NOMO-1 (cell line): ENCODE data around the gene LRWD1.
"Not testable (repeated sequence)": the region's sequence is repeated elsewhere in the genome, so short reads cannot be mapped to it uniquely, and the experiment has no call there.

Source experiments
- DNase-seq, 2 experiments: peaks; one replicate each; lab custom pipeline; 2025; ENCODE audit not compliant: unreplicated experiment in 2 of 2; lab: John Stamatoyannopoulos, UW

The LRWD1 gene

DNA sequence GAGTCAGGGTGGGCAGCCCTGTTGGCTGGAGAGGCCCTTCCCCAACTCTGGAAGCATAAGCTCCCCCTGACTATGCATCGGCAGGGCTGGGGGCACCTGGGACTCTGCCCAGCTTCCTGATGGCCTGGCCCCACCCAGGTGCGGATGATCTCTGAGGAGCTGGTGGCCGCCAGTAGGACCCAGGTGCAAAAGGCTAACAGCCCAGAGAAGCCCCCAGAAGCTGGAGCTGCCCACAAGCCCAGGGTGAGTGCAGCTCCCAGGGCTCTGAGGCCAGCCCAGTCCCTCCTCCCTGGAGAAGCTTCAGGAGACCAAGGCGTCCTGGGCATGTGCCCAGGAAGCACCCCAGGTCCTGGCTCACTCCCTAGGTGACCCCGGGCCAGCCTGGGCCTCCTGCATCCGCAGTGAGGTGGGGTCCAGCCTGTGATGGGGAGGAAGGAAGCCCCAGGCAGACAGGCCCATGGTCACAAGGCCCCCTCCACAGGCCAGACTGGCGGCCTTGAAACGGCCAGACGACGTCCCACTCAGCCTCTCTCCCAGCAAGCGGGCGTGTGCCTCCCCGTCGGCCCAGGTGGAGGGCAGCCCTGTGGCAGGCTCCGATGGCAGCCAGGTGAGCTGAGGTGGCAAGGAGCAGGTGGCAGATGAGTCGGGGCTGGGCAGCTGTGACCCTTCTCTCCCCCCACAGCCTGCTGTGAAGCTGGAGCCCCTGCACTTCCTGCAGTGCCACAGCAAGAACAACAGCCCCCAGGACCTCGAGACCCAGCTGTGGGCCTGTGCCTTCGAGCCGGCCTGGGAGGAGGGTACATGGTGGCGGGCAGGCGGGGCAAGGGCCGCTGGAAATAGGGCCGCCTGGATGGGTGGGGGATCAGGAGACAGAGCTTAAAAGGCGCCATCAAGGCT is 3.0 kb downstream of the LRWD1 start:
- no peak for DNase-seq

DNA sequence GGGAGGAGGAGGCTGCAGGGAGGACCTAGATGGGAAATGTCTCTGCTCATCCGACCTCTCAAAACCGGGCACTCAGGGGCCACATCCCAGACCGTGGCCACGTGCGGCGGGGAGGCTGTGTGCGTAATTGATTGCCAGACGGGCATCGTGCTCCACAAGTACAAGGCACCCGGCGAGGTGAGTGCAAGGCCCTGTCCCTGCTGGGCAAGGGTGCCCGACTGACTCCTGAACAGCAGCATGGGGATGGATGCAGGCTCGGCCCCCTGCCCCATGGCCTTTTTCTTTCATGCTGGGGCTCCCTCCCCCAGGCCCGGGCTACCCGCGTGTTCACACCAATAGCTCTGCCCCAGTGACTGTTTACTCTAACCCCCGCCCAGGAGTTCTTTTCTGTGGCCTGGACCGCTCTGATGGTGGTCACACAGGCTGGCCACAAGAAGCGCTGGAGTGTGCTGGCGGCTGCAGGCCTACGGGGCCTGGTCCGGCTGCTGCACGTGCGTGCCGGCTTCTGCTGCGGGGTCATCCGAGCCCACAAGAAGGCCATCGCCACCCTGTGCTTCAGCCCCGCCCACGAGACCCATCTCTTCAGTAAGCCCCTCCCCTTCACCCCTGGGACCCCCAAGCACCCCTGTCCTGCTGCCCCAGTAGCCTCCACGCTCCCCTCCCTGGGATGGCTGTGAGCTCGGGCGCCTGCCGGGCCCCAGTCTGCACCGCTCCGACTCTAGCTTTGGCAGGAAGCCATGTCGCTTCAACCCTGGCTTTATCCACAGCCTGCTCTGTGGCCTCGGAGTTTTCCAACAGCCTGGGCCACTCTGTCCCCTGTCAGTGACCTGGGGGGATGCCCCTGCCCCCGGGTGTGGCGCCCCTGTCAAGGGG is 3.9 kb downstream of the LRWD1 start:
- DNase-seq: no peak

DNA sequence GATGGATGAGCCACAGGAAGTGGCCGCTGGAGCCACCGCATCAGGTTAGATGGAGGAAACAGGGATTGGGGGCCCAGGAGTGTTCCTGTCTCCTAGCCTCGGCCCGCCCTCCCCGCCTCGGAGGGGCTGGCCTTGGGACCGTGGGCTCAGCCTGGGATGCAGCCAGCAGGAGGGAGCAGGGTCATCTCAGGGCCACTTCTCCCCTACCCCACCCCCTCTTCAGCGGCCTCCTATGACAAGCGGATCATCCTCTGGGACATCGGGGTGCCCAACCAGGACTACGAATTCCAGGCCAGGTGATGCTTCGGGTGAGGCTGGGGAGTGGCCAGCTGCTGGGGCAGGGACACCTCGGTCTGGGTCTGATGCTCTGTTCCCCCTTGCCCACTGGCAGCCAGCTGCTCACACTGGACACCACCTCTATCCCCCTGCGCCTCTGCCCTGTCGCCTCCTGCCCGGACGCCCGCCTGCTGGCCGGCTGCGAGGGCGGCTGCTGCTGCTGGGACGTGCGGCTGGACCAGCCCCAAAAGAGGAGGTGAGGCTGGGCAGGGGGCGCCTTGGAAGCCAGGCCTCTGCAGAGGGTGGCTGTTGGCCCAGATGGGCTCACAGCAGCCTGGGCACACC is 4.7 kb downstream of the LRWD1 start:
- no peak for DNase-seq

DNA sequence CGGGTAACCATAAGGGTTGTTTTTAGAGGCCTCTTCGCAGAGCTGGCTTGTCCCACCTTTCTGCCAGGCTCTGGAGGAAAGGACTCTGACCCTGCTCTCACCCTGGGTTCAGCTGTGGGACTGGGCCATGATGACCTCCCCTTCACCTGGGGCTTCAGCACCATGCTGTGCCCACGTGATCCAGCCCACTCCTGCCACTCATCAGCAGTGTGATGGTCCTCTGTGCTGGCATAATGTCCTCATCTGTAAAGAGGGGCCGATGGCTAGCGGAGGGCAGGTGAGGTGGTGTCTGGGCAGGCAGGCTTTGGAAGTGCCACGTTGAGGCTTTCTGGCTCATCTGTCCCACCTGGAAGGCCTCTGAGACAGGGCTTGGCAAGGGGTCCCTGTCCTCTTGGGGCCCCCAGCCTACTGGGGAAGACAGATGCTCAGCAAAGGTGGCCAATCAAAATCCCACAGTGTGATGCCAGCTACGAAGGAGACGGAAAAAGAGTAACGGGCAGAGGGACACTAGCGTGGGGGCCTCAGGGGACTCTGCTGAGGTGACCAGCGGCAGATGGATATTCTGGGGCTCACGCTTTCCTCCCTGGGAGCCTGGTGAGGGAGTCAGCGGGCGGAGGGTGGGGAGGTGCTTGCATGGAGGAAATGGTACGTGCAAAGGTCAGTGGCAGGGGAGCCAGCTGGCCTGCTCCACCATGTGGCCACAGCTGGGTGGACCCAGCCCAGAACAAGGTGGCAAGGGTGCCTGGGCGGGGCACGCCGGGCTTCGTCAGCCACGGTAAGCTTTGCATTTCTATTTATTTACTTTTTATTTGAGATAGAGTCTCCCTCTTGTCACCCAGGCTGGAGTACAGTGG is 5.4 kb downstream of the LRWD1 start:
- no peak for DNase-seq

DNA sequence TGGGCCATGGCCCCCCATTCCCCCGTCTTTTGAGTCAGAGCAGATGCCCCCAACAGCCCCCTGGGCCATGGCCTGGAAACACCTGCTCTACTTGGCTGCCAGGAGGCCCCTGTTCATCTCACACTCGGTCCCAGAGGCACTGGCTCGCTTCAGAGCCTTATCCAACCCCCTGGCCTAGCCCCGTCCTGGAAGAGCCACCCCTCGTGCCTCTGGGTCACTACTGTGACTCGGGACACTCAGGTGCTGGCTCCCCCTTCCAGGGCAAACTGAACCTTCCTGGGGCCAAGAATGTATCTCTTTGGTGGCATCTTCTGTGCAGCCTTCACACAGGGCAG is 7.0 kb downstream of the LRWD1 start:
- no peak for DNase-seq

DNA sequence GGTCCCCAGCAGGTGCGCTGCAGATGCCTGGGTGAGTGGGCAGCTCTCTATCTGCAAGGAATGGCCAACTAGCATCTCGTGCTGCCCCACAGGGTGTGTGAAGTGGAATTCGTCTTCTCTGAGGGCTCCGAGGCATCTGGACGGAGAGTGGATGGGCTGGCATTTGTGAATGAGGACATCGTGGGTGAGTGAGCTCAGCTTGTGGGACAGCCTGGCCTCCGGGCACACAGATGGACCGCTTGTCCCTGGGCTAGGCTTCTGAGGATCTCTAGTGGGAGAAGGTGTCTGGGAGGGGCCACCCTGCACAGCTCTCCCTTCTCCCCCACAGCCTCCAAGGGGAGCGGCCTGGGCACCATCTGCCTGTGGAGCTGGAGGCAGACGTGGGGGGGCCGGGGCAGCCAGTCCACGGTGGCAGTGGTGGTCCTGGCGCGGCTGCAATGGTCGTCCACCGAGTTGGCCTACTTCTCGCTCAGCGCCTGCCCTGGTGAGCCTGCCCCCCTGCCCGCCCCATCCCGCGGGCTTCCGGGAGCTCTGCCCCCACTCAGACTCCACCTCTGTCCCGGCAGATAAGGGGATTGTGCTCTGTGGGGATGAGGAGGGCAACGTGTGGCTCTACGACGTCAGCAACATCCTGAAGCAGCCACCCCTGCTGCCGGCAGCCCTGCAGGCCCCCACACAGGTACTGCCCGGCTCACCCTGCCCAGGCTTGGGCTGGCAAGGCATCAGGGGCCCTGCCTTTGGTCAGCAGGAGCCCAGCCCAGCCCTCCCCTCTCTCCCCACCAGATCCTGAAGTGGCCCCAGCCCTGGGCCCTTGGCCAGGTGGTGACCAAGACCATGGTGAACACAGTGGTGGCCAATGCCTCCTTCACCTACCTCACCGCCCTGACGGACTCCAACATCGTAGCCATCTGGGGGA is 7.6 kb downstream of the LRWD1 start:
- no peak for DNase-seq

DNA sequence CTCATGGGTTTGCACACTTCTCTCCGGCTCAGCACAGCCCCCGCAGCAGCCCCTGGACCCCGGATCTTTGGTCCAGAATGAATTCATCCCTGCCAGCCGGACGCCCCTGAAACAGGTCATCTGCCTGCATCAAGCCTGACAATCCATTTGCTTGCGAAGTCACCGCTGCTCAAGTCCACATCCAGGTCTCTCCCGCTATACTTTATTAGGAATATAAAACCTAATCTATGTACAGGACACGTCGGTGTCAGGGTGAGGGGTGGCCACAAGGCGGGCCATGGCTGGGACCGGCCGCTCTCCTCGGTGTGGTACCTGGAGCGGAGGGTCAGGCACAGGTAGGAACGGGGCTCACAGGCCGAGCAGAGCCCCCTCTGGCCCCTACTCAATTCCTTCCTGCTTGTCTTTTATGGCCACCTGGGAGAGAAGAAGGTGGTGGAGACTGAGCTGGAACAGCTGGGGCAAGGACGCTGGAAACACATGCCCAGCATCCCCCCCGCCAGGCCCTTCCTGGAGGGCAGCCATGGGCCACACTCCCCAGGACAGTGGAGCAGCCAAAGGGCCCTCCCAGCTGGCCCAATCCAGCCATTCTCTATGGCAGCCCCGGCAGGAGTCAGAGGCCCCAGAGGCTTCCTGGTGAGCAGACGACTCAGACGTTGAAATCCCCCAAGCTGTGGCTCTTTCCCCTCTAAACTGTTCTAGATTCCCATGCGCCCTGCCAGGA is 8.6 kb downstream of the LRWD1 start:
- no peak for DNase-seq

DNA sequence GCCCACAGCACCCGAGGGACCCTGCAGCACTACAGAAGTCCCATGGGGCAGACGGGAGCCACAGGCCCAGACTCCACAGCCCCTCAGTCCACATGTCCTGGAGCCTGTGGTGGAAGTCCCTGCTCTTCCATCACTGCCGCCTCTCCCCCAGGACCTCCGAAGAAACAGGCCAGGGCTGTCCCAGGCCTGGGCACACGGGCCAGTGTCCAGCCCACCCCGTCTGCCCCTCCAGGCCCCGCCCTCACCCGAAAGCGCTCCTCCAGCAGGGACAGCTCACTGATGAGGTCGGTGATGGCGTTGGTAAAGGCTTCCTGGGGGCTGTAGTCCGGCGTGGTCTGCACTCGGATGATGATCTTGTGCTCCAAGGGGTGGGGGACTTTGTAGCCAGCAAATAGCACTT is 9.3 kb downstream of the LRWD1 start:
- not testable (repeated sequence) for DNase-seq

DNA sequence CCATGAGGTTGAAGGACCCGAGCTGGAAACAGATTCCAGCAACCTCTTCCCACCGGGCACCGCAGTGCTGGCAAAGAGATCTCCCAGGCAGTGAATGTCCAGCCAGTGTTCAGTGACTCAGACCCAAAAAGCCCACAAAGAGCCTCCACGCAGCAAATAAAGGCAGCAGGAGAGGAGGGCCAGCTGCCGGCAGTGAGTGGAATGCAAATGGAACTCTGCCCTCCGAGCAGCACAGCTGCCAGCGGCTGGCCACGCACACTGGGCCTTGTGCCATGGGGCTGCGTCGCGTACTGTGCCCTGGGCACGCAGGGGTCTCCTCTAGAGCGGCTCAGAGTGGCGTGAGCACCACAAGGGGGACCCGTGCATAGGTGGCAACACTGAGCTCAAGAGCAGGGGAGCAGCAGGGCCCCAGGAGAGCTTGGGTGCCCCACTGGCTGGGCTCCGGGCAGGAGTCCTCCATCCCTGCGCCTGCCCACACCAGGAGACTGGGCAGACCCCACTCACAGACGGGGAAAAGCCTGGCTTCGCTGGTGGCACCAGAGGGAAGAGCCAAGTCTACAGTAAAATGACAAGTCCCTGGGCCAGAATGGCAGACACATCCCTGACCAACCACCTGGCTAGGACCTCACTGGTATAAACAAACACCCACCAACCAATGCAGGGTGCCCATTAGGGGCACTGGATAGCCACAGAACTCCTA is 10.1 kb downstream of the LRWD1 start:
- not testable (repeated sequence) for DNase-seq

DNA sequence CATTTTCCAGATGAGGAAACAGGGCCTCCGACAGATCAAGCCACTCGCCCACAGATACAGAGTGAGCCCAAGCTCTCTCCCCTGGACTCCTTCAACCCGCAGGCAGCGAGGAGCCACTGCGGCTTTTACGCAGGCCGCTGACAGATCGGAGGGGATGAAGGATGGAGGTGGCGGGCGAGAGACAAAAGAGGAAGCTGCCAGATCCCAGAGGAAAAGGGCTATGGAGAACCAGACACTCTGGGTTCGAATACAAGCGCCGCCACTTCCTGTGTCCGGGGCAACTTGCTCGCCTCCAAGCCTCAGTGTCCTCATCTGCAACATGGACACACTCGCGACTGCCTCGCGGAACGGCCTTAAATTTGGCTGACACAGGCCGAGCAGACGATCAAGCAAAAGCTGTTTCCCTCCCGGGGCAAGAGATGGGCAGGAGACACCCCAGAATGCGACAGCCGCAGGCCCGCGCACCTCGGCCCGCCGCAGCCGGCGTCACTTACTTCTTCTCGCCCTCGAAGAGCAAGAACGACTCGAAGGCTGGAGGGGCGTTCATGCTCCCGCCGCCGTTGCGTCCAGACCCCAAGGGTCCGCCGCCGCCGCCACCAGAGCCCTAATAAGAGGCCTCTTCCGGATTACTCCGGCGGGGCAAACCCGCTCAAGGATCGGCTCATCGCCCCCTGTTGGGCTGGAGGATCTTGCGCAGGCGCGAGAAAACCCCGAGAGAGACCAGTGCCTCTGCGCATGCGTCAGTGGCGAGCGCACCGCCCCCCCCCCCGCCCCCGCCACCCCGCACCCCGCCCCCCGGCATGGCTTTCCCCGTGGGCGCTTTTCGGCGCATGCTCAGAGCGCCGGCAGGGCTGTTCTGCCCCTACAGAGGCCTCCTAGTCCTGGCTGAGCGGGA is 13.8 kb downstream of the LRWD1 start, which contains the start of gene POLR2J:
Gene POLR2J, minus strand, starts transcription at position 609 of the 895 bp plus-strand sequence. Its CDS starts 62 bp downstream, at position 547.
- DNase-seq: not testable (repeated sequence)

DNA sequence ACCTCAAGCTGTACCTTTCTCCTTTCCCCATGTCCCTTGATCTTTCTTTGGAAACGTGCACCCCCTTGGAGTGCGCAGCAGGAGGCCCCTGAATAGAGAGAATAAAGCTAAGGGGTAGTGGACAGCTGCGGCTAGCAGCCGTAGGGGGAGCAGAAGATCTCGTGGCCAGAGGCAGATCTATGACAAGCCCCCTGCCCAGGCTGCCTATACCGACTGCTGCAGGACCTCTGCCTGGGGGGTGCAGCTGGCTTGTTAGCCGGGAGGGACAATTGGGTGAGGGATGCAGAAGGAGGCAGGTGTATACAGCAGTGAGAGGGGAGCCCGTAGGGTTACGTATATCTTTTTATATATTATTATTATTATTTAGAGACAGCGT is 14.4 kb downstream of the LRWD1 start:
- DNase-seq: not testable (repeated sequence)

DNA sequence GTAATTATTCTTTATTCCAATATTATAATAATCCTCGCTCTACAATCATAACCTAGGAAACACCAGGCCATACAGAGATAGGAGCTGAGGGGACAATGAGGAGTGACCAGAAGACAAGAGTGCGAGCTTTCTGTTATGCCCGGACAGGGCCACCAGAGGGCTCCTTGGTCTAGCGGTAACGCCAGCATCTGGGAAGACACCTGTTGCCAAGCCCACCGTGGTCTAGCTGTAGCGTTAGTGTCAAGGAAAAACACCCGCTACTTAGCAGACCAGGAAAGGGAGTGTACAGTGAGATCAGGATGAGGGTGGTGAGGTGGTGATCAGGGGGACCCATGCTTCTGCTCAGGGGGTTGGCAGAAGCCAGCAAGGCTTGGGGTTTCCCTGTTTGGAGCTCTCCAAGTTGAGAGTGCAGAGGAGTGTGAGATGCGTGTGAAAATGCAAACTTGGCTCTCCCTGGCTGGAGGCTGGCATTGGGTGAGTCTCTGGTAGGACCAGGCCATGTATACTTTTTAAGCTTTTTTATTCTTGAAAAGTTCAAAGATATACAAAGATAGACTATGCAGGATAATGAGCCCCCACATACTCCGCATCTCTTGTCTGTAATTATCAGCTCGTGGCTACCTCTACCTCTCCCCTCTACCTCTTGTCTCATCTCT is 15.3 kb downstream of the LRWD1 start:
- DNase-seq: not testable (repeated sequence)

DNA sequence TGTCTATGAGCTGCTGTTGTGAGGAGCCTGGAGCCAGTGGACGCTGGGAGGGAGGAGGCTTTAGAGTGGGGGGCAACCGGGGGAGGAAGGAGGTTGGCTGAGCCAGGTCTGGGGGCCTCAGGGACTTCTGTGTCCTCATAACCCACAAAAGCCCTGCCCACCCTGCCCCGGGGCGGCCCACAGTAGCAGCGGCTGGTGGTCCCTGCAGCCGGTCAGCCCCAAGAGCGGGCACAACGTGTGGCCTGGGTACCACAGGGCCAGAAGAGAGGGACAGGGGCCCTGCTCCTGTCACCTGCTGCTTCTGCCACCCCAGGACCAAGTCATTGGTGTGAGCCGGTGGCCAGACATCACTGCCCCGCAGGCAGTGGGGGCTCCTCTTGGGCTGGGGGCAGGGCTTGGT is 17.2 kb downstream of the LRWD1 start:
- DNase-seq: not testable (repeated sequence)

DNA sequence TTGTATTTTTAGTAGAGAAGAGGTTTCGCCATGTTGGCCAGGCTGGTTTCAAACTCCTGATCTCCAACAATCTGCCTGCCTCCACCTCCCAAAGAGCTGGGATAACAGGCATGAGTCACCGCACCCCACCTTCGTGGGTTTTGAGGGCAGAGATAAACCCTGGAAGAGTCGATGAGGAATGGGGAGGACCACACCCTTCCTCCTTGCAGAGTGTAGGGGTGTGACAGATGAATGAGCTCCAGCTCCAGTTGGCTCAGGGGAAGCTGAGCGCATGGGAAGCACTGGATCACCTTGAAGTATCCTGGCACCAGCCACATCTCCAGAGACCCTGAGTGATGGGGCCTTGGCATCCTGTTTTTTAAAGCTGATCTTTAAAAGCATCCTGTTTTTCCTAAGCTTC is 19.5 kb downstream of the LRWD1 start:
- DNase-seq: not testable (repeated sequence)

DNA sequence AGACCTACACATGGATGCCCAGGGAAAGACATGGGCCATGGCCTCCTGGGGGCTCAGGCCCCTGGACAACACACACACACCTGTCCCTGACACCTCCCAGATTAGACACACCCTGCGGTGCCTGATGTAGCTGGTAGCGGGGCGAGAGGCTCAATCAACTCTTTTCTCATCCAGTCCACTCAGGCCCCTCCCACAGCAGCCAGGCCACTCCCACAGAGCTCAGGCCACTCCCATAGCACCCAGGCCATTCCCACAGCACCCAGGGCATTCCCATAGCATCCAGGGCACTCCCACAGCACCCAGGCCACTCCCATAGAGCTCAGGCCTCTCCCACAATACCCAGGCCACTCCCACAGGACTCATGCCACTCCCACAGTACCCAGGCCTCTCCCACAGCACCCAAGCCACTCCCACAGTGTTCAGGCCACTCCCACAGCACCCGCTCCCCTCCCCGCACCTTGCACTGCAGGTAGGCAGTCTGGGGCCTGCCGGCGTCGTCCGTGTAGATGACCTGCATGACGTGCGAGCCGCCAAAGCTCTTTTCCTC is 25.8 kb downstream of the LRWD1 start:
- not testable (repeated sequence) for DNase-seq

DNA sequence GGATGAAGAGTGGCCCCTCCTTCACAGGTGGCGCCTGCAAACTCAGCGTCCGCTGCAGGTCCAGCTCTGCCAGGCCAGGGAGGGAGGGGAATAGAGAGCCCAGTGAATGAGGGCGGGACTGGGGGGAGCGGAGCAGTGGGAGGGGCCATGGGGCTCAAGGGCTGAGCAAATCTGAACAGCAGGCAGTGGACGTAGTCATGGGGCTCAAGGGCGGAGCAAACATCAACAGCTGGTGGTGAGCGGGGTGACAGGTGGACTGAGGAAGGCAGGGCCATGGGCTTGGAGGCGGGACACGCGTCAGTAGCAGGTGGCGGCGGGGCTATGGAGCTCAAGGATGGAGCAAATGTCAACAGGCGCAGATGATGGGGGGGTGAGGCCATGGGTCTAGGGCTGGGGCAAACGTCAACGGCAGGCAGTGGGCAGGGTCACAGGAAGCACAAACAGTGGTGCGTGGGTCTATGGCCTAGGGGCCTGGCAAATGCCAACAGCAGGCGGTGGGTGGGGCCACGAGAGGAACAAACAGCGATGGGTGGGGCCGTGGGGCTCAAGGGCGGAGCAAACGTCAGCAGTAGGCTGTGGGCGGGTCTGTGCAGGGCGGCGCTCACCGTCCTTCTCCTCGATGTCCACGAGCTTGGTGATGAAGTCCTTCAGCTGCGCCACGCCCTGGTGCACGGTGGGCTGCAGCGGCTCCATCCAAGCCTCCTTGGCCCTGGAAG is 28.6 kb downstream of the LRWD1 start:
- DNase-seq: not testable (repeated sequence)
